HCT116 (cell line): ENCODE data around the gene IRGQ.

ENCODE experiments used
- CBX3 ChIP-seq: IDR thresholded peaks from 2 replicates; pipeline ENCODE4 v1.6.1; 2012; ENCODE audit warnings: low read depth
- ELF1 ChIP-seq: IDR thresholded peaks from 2 replicates; pipeline ENCODE4 v1.6.1; 2012; ENCODE audit warnings: low read depth, borderline replicate concordance
- EZH2 ChIP-seq: fragments of 200-600 bp; sonication (generic); IDR thresholded peaks from 2 replicates; pipeline ENCODE4 v1.6.1; 2017; ENCODE audit warnings: antibody characterized with exemption, mixed run types
- JUND ChIP-seq: IDR thresholded peaks from 2 replicates; pipeline ENCODE4 v1.6.1; 2012
- POLR2A ChIP-seq: IDR thresholded peaks from 2 replicates; pipeline ENCODE4 v1.7.0; 2011; ENCODE audit warnings: borderline replicate concordance; ENCODE audit not compliant: insufficient read depth, insufficient read length; ENCODE audit errors: extremely low read depth
- POLR2AphosphoS5 ChIP-seq: IDR thresholded peaks from 2 replicates; pipeline ENCODE4 v1.6.1; 2011; ENCODE audit warnings: mild to moderate bottlenecking, low read depth, low read length, moderate library complexity
- SP1 ChIP-seq: IDR thresholded peaks from 2 replicates; pipeline ENCODE4 v1.6.1; 2012; ENCODE audit warnings: low read depth
- TF ChIP-seq, protein P1 (sequence below), 3 experiments: fragments of 200-600 bp in 1 of 3; sonication (generic) in 1 of 3; IDR thresholded peaks in 2 of 3; conservative IDR thresholded peaks in 1 of 3; 2 replicates each; pipeline ENCODE4 v1.5.1; 2012 to 2017; ENCODE audit warnings: low read depth in 2 of 3, low read length in 2 of 3, antibody characterized with exemption in 1 of 3, borderline replicate concordance in 1 of 3, control low read depth in 1 of 3, mild to moderate bottlenecking in 1 of 3, mixed read lengths in 1 of 3, mixed run types in 1 of 3, moderate library complexity in 1 of 3; ENCODE audit not compliant: insufficient read depth in 1 of 3
- TF ChIP-seq, protein P2 (sequence below): IDR thresholded peaks from 2 replicates; pipeline ENCODE4 v1.6.1; 2011; ENCODE audit warnings: mild to moderate bottlenecking, low read length, moderate library complexity; ENCODE audit not compliant: insufficient replicate concordance; ENCODE audit errors: extremely low read depth
- TF ChIP-seq, protein P3 (sequence below): IDR thresholded peaks from 2 replicates; pipeline ENCODE4 v1.6.1; 2012

DNA sequence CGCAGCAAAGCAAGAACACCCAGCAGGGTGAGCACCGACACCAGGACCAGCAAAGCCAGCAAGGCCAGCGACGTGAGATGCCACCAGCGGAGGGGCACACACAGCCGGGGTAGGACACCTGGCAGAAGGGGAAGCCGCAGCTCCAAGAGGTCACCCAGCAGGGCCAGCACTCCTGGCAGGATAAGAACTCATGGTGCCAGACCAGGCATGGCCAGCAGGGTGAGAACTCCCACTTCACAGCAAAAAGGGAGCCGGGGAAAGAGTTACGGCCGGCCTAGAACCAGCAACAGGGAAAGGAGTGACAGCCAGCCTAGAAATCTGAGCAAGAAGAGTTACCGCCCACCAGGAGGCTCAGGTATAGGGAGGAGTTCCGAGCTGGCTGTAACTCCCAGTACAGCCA is 16.4 kb upstream of the IRGQ start:
- TF ChIP-seq EZH2 (no peak), POLR2A (no peak), POLR2AphosphoS5 (no peak), CBX3 (no peak), ELF1 (no peak), SP1 (no peak), JUND (no peak)
- TF ChIP-seq, protein P1, sequence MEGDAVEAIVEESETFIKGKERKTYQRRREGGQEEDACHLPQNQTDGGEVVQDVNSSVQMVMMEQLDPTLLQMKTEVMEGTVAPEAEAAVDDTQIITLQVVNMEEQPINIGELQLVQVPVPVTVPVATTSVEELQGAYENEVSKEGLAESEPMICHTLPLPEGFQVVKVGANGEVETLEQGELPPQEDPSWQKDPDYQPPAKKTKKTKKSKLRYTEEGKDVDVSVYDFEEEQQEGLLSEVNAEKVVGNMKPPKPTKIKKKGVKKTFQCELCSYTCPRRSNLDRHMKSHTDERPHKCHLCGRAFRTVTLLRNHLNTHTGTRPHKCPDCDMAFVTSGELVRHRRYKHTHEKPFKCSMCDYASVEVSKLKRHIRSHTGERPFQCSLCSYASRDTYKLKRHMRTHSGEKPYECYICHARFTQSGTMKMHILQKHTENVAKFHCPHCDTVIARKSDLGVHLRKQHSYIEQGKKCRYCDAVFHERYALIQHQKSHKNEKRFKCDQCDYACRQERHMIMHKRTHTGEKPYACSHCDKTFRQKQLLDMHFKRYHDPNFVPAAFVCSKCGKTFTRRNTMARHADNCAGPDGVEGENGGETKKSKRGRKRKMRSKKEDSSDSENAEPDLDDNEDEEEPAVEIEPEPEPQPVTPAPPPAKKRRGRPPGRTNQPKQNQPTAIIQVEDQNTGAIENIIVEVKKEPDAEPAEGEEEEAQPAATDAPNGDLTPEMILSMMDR (IDR thresholded peaks at IDR 0.05 in 2 of 3, conservative IDR thresholded peaks at IDR 0.05 in 1 of 3; ENCODE audit: borderline replicate concordance in 1 of 3, insufficient read depth in 1 of 3, low read depth in 2 of 3, low read length in 2 of 3): no peak
- TF ChIP-seq, protein P2, sequence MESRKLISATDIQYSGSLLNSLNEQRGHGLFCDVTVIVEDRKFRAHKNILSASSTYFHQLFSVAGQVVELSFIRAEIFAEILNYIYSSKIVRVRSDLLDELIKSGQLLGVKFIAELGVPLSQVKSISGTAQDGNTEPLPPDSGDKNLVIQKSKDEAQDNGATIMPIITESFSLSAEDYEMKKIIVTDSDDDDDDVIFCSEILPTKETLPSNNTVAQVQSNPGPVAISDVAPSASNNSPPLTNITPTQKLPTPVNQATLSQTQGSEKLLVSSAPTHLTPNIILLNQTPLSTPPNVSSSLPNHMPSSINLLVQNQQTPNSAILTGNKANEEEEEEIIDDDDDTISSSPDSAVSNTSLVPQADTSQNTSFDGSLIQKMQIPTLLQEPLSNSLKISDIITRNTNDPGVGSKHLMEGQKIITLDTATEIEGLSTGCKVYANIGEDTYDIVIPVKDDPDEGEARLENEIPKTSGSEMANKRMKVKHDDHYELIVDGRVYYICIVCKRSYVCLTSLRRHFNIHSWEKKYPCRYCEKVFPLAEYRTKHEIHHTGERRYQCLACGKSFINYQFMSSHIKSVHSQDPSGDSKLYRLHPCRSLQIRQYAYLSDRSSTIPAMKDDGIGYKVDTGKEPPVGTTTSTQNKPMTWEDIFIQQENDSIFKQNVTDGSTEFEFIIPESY: no peak
- TF ChIP-seq, protein P3, sequence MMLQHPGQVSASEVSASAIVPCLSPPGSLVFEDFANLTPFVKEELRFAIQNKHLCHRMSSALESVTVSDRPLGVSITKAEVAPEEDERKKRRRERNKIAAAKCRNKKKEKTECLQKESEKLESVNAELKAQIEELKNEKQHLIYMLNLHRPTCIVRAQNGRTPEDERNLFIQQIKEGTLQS: no peak
